GM23338 (cell line): ENCODE data around the gene NBPF12.
"Not testable (repeated sequence)": the region's sequence is repeated elsewhere in the genome, so short reads cannot be mapped to it uniquely, and the experiment has no call there.

Source experiments
- CTCF ChIP-seq, 2 experiments: fragments of 200-600 bp in 1 of 2; sonication (generic) in 1 of 2; conservative IDR thresholded peaks; 2 replicates each; pipeline versions ENCODE4 v1.5.1 to v1.6.1; 2016 to 2017; ENCODE audit warnings: antibody characterized with exemption in 2 of 2, low read depth in 2 of 2, mild to moderate bottlenecking in 2 of 2, moderate library complexity in 1 of 2
- EZH2 ChIP-seq: fragments of 200-600 bp; sonication (generic); IDR thresholded peaks from one replicate; pipeline ENCODE4 v1.8.0; 2017; ENCODE audit warnings: antibody characterized with exemption, mild to moderate bottlenecking, low read depth; ENCODE audit not compliant: unreplicated experiment
- POLR2AphosphoS5 ChIP-seq: IDR thresholded peaks from 2 replicates; pipeline ENCODE4 v1.6.1; 2016; ENCODE audit warnings: antibody characterized with exemption, low read depth
- ZNF331 ChIP-seq: fragments of 250-450 bp; sonication (Bioruptor Pico); IDR thresholded peaks from 2 replicates; pipeline ENCODE4 v1.5.0; 2020; ENCODE audit warnings: low read depth, mild to moderate bottlenecking, moderate library complexity

GRCh38 chr1:146920811-146921210, 17.3 kb upstream of the NBPF12 start:
- not testable (repeated sequence) for TF ChIP-seq CTCF (conservative IDR thresholded peaks at IDR 0.05; ENCODE audit: low read depth in 2 of 2); POLR2AphosphoS5; ZNF331 (CRISPR knock-in tag); EZH2
